Measurements from ENCODE around the gene PTGES2.

Gene PTGES2

DNA sequence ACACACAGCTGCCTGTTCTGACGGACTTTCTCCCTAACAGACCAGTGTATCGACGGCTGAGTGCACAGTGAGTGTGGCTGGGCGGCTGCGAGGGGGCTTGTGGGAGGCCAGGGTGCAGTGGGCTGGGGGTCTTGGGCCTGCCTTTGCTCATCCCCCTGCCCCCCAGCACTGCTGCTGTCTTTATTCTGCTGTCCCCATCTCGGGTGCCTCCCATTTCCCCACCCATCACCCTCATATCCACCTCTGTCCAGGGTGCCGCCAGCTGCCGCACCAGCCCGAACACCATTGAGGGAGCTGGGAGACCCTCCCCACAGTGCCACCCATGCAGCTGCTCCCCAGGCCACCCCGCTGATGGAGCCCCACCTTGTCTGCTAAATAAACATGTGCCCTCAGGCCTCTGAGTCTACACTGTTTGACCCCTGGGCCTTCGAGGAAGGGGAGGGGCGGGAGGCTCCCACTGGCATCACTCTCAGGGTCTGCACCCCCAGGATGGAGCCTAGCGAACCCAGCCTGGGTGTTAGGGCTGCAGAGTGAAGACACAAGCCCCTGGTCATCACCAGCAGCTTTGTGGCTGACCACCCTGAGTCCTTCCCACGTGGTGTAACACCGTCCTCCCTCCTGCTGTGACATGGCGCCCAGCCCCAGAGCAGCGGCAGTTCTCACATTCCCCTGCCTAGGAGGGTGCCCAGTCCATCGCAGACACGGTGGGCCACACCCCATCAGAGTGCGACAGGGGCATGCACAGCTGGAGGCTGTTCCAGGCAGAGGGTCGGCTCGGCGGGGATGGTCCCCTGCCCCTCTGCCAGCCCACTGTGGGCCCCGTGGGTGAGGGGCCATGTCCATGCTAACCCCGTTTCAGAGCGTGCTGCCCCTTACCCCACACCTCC is 25.8 kb upstream of the PTGES2 start:
- DNase-seq (ENCODE audit: low read depth in 2 of 2), result no peak

DNA sequence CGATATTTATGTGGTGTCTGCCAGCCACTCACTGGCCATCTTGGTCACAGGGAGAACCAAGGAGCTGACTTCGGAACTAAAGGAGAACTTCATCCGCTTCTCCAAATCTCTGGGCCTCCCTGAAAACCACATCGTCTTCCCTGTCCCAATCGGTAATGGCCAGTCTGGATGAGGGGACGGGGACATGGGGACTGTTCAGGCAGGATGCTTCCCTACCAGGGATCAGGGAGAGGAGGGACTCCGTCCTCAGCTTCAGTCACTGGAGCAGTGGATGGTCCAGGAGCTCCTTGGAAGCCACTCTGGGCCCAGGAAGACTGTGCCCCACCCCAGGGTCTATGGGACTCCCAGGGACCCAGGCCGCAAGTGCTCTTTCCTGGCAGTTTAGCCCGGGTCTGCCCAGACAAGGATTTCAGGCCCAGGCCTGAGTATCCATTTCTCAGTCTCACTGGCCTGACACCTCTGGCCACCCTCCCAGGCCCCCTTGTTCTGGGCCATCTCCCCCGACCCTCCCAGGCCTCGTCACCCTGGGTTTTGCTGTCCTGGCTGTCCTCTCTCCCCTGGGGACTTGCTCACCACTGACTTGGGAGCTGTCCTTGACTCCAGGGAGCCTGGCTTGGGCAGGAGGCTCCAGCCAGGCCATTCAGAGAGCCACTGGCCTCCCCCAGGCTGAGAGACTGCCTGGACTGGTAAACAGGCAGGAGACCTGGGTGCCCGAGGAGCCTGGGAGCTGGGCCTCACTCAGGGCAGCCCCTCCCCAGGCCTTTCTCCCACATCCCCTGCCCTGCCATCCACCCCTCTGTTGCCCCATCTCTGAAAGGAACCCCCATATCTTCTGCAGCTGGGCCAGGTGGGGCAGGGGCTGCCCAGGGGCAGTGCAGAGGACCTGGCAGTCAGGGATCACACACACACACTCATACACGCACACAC is 24.9 kb upstream of the PTGES2 start:
- DNase-seq (ENCODE audit: low read depth in 2 of 2), result no peak

DNA sequence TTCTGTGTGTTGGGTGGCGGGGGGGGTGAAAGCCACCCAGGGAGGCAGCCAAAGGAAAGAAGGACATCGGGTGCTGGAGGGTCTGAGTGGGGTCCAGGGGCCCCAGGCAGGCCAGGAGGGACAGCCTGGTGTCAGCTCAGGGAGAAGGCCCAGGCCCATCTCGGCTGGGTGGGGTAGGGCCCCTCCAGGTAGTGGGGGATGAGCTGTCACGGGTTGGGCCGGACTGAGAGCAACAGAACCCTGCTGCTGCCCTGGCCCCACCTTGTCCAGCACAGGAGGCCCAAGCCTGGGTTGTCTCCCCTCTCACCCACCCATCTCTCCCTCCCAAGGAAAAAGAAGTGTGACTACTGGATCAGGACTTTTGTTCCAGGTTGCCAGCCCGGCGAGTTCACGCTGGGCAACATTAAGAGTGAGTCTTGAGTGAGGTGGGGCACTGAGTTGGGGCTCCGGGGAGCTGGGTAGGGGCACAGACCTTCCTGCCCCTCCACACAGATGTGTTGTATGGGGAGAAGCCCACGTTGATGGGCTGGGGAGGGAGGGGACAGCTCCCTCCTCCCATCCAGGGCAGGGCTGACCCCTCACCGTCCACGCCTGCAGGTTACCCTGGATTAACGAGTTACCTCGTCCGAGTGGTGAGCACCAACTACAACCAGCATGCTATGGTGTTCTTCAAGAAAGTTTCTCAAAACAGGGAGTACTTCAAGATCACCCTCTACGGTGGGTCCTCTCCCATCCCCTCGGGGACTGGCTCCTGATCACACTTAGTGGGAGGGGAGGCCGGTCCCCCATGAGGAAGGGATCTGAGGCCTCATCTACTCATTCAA is 24.0 kb upstream of the PTGES2 start:
- DNase-seq (ENCODE audit: low read depth in 2 of 2), result no peak

DNA sequence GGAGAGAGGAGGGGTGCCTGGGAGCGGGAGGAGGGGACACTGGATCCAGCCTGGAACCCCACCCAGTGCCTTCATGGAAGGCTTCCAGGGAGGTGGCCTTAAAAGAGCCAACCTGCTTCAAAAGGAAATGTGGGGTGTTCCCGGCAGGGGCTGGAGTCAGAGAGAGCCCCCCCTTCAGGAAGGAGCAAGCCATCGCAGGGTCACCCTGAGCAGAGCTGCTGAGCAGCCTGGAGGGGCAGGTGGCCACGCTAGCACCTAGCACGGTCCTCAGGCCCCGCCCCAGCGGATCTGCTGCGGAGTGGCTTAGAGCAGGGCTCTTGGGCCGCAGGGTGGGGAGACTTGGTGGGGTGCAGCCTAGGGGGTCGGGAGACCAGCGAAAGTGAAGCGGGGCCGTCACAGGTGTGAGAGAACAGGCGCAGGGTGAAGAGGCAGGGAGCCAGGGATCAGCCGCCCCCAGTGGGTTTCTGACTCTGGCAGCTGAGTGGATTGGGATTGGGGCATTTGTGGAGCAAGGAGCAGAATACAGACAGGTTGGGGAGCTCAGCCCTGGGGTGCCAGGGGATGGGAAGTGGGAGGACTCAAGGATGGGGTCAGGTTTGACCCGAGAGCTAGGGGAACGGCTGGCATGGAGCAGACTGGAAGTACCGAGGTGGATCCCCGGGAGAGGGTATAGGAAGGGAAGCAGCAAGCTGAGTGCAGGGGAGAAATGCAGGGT is 23.2 kb upstream of the PTGES2 start:
- no peak for DNase-seq (ENCODE audit: low read depth in 2 of 2)

DNA sequence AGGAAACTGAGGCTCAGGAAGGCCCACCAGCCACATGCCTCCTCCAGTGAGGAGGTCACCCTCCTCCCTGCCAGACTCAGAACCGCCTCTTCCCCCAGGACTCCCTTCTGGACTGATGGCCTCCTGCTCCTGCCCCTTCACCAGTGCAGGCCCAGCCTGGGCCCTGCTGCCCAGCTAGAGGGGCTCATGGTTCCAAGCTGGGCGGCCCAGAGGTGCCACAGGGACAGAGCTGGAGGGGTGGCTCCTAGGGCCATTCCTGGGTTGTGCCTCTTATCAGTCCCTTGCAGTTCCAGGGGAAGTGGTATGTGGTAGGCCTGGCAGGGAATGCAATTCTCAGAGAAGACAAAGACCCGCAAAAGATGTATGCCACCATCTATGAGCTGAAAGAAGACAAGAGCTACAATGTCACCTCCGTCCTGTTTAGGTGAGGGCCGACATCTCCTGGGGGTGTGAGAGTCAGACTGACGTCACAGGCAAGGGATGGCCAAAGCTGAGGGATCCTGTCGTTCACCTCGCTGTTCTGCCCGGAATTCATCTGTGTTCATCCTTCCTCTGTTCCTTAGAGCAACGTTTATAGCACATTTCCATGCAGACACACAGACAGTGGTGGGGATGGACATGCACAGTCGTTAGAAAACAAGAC is 22.5 kb upstream of the PTGES2 start:
- DNase-seq (ENCODE audit: low read depth in 2 of 2), result no peak

DNA sequence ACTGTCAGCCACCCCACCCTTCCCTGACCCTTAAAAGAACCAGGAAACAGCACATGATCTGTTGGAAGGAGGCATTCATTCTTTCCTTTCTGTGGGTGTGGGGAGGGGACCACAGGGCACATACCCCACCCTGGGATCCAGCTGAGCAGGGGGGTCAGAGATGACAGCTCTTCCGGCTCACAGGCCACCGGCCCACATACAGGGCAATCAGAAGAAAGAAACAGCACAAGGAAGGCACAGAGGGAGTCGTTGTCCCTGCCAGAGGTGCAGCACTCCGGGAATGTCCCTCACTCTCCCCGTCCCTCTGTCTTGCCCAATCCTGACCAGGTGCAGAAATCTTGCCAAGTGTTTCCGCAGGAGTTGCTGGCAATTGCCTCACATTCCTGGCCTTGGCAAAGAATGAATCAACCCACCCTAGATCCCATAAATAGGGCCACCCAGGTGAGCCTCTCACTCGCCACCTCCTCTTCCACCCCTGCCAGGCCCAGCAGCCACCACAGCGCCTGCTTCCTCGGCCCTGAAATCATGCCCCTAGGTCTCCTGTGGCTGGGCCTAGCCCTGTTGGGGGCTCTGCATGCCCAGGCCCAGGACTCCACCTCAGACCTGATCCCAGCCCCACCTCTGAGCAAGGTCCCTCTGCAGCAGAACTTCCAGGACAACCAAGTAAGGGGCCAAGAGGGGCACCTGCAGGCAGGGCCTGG is 21.6 kb upstream of the PTGES2 start, which contains the start of gene LCN2:
TSS of gene LCN2 (plus strand) at position 453 of the 701 bp plus-strand sequence. CDS start at position 526, 73 bp downstream.
- no peak for DNase-seq (ENCODE audit: low read depth in 2 of 2)

DNA sequence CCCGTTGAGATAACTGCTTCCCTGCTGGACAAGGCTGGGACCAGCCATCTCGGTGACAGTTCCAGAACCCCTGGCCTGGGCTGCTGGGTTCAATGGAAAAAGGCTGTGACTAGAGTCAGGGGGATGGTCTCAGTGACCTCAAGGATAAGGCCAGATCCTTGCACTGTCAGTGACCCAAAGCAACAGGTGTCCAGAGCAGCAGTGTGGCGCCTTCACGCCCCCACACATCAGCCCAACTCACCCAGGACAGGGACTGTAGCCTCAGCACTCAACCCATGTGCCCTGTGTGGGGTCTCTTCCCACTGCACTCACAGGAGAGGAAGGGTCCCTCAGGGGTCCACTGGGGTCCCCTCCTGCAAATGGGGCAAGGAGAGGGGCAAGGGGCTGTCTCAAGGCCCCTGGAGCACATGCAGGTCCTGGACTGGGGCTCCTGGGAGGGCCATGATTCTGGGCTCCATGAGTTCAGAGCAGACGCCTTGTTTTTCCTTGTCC is 21.0 kb upstream of the PTGES2 start:
- DNase-seq (ENCODE audit: low read depth in 2 of 2), result no peak

DNA sequence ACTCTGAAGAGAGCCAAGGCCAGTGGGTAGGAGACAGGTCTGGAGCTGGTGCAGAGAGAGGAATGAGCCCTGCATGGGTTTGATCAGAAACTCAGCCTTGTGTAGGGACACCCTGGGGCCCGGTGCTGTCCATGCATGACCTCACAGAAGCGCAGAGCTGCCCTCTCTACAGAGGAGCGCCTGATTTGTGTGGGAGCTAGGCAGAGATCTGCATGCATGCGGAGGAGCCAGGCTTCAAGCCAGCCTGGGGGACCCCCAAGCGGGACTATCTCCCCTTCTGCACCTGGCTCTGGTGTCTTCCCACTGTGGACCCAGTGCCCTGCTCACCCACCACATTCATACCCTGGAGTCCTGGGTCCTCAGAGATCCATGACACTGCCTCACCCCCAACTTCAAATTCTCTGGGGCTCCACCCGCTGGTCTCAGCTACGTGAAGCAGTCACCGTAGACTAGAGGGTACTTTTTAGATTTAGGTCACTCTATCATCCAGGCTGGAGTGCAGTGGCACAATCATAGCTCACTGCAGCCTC is 19.1 kb upstream of the PTGES2 start:
- no peak for DNase-seq (ENCODE audit: low read depth in 2 of 2)

DNA sequence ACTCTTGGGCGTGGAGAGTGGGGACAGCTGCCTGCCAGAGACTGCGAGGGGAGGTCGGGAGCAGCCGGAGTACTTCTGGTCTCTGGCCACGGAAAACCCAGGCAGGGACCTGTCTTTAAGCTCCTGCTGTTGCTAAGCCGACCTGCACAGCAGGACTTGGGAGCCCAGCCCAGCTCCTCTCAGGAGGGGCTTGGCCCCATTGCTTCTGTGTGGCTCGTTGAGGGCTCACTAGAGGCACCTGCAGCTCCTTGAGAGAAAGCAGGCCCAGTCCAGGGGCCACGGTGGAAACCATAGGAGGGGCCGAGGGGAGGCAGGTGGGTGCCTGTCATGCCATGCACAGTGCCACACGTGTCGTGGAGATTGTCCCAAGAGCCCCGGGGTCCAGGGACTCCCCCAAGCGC is 18.4 kb upstream of the PTGES2 start:
- DNase-seq (ENCODE audit: low read depth in 2 of 2), result no peak

DNA sequence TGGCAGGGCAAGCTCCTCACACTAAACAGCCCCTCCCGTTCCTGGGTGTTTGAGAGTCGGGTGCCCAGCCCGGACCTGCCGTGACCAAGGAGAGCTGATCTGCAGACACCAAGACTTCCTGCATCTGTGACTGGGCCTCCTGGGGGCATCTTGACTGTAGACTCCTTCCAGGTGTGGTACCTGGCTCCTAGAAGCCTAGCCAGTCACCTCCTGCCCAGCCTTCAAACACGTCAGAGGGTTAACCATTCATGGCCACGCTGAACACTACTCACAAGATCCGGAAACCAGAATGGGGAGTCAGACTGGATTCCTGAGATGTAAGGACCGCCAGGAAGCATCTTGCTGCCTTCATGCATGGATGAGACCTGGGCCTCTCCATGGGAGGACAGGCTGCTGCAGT is 18.0 kb upstream of the PTGES2 start:
- no peak for DNase-seq (ENCODE audit: low read depth in 2 of 2)

DNA sequence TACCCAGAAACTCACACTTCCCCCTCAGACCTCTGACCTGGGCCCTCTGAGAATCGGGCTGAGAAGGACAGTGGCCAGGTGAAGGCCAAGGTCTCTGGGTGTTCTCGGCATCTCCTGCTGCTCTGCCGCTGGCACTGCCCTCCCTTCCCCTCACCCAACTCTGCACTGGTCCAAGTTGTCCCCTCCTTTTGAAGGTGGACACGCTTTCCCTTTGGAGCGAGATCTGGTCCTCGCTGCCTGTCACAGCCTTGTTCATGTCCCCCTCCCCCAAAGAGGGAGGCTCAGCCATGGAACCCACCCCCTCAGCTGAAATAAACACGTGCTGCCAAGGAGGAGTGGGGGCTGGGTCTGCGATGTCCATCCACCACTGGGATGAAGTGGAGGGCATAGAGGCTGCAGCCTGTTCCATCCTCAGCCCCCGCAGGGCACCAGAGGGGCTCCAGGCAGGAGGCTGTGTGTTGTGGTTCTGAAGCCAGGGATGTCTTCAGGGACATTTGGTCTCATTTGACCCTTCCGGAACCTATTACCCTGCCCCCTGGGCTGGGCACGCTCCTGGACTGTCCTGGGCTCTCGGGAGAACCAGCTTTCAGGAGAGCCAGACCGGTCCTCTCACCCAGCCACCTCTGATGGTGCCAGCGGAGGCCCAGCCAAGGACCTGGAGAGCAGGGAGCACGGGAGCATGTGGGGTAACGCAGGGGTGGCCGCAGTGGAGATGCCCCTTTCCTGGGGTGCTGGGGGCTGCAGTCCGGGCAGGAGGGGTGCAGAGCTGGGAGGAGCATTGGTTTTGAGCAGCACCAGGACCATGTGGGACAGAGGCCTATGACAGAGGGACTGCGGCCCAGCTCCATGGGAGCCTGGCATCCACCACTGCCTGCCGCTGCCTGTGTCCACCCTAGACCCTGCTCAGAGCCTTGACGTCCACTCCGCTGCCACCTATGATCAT is 17.0 kb upstream of the PTGES2 start:
- no peak for DNase-seq (ENCODE audit: low read depth in 2 of 2)

DNA sequence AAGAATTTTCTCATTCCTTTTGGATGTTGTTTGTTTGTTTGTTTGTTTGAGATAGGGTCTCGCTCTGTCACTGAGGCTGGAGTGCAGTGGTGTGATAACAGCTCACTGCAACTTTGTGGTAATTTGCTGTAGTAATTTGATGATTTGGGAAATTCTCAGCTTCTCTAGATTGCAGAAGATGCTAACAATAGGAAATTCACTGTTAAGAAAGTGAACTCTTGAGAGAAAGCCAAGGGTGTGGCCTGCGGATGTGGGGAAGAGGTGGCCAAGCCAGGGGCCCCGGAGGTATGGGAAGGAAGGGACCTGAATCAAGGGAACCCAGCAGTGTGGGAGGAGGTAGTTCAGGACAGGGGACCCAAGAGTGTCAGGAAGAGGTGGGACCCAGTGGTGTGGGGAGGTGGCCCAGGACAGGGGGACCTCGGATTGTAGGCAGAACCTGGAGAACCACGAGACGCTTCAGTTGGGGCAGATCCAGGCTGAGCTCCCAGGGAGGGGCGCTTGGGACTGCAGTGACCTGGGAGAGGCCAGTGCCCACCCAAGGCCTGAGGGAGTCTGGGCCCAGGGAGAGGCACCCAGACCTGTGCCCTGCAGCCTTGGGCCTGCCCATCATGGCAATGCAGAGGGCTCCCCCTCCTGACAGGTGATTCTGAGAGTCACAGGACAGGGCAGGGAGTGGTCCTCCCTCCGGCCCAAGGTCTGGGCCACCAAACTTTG is 16.2 kb upstream of the PTGES2 start:
- DNase-seq (ENCODE audit: low read depth in 2 of 2), result no peak

DNA sequence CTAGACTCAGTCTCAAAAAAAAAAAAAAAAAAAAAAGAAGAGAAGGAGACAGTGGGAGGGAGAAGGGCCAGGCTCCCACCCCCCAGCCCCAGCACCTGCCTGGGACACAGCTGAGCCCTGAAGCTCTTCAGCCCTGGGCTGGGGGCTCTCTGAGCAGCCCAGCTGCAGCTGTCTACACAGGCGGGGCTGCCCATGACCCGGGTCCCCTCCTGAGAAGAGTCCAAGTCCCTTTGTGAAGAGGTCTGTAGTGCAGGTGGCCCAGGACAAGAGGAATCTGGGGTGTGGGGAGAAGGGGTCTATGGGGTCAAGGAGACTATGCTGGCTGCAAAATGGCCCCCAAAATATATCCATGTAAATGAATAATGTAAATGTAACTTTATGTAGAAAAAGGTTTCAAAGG is 15.1 kb upstream of the PTGES2 start:
- DNase-seq (ENCODE audit: low read depth in 2 of 2), result no peak

DNA sequence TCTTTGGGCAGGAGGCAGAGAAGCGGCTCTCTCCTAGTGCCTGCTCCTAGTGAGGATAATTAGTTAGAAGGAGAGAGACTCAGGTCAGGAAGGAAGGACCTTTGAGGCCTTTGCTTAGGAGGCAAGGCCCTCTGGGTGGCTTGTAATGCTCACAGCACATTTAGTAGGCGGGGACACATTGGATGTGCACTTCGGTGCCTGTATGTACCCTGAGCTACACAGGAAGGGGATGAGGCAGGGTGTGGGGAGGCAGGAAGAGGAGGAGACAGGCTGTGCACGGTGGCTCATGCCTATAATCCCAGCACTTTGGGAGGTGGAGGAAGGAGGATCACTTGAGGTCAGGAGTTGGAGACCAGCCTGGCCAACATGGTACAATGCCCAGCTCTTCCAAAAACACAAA is 14.5 kb upstream of the PTGES2 start:
- DNase-seq (ENCODE audit: low read depth in 2 of 2), result no peak

DNA sequence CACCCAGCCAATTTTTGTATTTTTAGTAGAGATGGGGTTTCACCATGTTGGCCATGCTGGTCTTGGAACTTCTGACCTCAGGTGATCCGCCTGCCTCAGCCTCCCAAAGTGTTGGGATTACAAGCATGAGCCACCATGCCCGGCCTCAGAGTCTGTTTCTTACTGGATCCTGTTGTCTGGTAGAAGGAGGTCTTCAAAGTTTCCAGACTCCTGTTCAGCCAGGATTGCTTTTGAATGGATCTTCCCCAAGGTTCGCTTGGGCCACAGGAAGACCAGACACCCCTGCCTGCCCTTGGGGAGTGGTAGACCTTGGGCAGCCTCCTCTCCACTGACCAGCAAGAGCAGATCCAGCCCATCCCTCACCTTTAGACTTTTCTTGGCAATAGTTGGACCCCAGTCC is 14.1 kb upstream of the PTGES2 start:
- DNase-seq (ENCODE audit: low read depth in 2 of 2), result no peak

DNA sequence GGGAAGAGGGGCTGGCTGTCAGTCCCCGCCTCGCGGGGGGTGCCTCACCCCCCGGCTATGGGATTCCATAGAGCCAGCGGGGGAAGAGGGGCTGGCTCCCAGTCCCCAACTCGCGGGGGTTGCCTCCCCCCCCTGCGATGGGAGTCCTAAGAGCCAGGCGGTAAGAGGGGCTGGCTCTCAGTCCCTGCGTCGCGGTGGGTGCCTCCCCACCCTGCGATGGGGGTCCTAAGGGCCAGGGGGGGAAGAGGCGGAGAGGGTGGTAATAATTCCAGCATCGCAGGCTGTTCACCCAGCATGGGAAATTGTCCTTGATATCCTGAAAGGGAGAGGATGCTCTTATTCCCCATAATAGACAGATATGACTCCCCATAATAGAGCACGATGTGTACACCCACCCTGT is 12.1 kb upstream of the PTGES2 start:
- DNase-seq (ENCODE audit: low read depth in 2 of 2), result no peak

DNA sequence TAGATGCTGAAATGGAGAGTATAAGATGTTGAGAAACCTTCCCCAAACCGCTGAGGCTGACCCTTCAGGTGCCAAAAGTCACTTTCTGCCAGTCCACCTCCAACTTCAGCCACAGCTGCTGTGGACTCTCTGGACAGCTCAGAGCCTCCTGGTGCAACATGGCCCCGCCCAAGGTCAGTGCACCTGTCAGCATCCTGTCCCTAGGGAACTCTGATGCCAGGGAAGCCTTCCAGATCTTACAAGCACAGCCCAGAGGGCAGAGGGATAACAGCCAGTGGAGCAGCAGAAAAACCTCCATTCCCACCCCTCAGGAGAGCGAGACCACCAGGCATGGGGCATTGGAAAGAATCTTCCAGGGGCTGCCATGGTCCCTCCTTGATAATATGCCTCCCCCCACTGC is 10.5 kb upstream of the PTGES2 start:
- DNase-seq (ENCODE audit: low read depth in 2 of 2), result no peak
